Skin epidermis (tissue), 12 donors: ENCODE data around the gene NMD3.
"Not testable (repeated sequence)": the region's sequence is repeated elsewhere in the genome, so short reads cannot be mapped to it uniquely, and the experiment has no call there.

Experiments used
- H3K27ac ChIP-seq, 21 experiments: fragments of 200-600 bp; sonication (generic) in 11 of 21; one replicate each; pipeline ENCODE4 v1.5.0; 2020; ENCODE audit warnings: mild to moderate bottlenecking in 3 of 21, inconsistent platforms in 2 of 21, moderate library complexity in 2 of 21
- H3K4me3 ChIP-seq, 7 experiments: fragments of 200-600 bp; sonication (generic) in 2 of 7; one replicate each; pipeline ENCODE4 v1.5.0; 2020; ENCODE audit warnings: inconsistent platforms in 2 of 7, mild to moderate bottlenecking in 2 of 7, moderate library complexity in 1 of 7

Gene NMD3

GRCh38 chr3:161220850-161221753, at the start of gene NMD3:
NMD3 (plus strand) TSS chr3:161221311; CDS start chr3:161222014, 703 bp downstream.
- Histone ChIP-seq H3K27ac (peak within 1 kb of the TSS; percentile 81 to 99 (median 97)), H3K4me3 (peak within 1 kb of the TSS; percentile 78 to 100 (median 90))

- no peak overlapping the region for H3K4me3 ChIP-seq
- H3K27ac ChIP-seq, result no peak overlapping the region
Observed at GRCh38 chr3:161171639-161172552, 49.2 kb upstream of the NMD3 start.

GRCh38 chr3:161175506-161175905, 45.6 kb upstream of the NMD3 start:
- no peak overlapping the region for H3K27ac ChIP-seq
- H3K4me3 ChIP-seq, result no peak overlapping the region

- Histone ChIP-seq H3K4me3 (no peak overlapping the region), H3K27ac (no peak overlapping the region)
Observed at GRCh38 chr3:161177991-161178390, 43.1 kb upstream of the NMD3 start.

GRCh38 chr3:161181371-161181770, 39.7 kb upstream of the NMD3 start:
- H3K27ac ChIP-seq, H3K4me3 ChIP-seq: not testable (repeated sequence)

- H3K4me3 ChIP-seq, result no peak overlapping the region
Observed at GRCh38 chr3:161187046-161187445, 34.1 kb upstream of the NMD3 start.

GRCh38 chr3:161197855-161198850, 23.0 kb upstream of the NMD3 start:
- Histone ChIP-seq H3K27ac (no peak overlapping the region), H3K4me3 (no peak overlapping the region)

More at GRCh38 chr3:161187046-161187445, 34.1 kb upstream of the NMD3 start:
- H3K27ac ChIP-seq, result no peak overlapping the region

- Histone ChIP-seq H3K27ac (no peak overlapping the region), H3K4me3 (no peak overlapping the region)
Observed at GRCh38 chr3:161199926-161200325, 21.2 kb upstream of the NMD3 start.

- H3K27ac ChIP-seq, result no peak overlapping the region
Observed at GRCh38 chr3:161203485-161204098, 17.5 kb upstream of the NMD3 start.

GRCh38 chr3:161208931-161209330, 12.2 kb upstream of the NMD3 start:
- no peak overlapping the region for H3K4me3 ChIP-seq
- no peak overlapping the region for H3K27ac ChIP-seq

More at GRCh38 chr3:161203485-161204098, 17.5 kb upstream of the NMD3 start:
- no peak overlapping the region for H3K4me3 ChIP-seq

- H3K27ac ChIP-seq, result no peak overlapping the region
- no peak overlapping the region for H3K4me3 ChIP-seq
Observed at GRCh38 chr3:161212171-161212771, 8.8 kb upstream of the NMD3 start.

- Histone ChIP-seq H3K27ac (no peak overlapping the region), H3K4me3 (no peak overlapping the region)
Observed at GRCh38 chr3:161212906-161213305, 8.2 kb upstream of the NMD3 start.

- no peak overlapping the region for H3K4me3 ChIP-seq
- H3K27ac ChIP-seq, result no peak overlapping the region
Observed at GRCh38 chr3:161213644-161214043, 7.5 kb upstream of the NMD3 start.

- H3K27ac ChIP-seq, result no peak overlapping the region
- no peak overlapping the region for H3K4me3 ChIP-seq
Observed at GRCh38 chr3:161215185-161215584, 5.9 kb upstream of the NMD3 start.

- Histone ChIP-seq H3K4me3 (no peak overlapping the region), H3K27ac (no peak overlapping the region)
Observed at GRCh38 chr3:161217496-161217895, 3.6 kb upstream of the NMD3 start.

GRCh38 chr3:161219495-161219894, 1.6 kb upstream of the NMD3 start:
- Histone ChIP-seq H3K4me3 (no peak overlapping the region), H3K27ac (no peak overlapping the region)

- Histone ChIP-seq H3K27ac (peak overlapping the region in 20 of 21 experiments; percentile 81 to 99 (median 97)), H3K4me3 (peak overlapping the region; percentile 78 to 100 (median 90))
Observed at GRCh38 chr3:161221806-161222600, 892 bp downstream of the NMD3 start.

- H3K4me3 ChIP-seq, result peak overlapping the region; percentile 78 to 100 (median 90)
- H3K27ac ChIP-seq, result peak overlapping the region in 1 of 21 experiments; percentile 94
Observed at GRCh38 chr3:161222662-161223061, 1.6 kb downstream of the NMD3 start.
